Activated CD4-positive, alpha-beta T cell treated with anti-CD3 and anti-CD28 coated beads, Interleukin-2, Interleukin-6, amounts not matched to agents 100 ng/mL and 50 ng/mL, durations not matched to agents 16 hours and 8 hours (primary cell): ENCODE data around the gene CNTF.
A peak's percentile ranks its signal among the peaks of the same experiment; 100 is the strongest.

ENCODE experiments used
- DNase-seq: peaks from one replicate; pipeline ENCODE4 v3.0.0-alpha.2; 2020

The CNTF gene

DNA sequence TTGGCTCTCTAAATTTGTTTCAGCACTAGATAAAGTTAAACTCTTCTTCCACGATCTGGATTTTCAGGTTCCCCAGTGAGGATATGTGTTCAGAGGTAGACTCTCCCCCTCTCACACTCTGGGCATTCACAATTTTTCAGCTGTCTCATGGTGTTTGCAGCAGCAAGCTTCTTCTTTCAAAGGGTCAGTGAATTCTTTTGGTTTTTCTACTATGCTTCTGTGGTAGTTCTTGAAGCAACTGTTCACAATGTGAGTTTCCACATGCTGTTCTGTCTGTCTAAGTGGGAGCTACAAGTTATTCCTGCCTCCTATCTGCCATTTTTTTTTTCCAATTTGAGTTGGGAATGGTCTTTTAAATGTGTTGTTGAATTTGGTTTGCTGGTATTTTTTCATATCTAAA lies 25.4 kb downstream of the CNTF start:
- DNase-seq = no peak

- no peak for DNase-seq
These were observed 27.2 kb downstream of the CNTF start for GRCh38 chr11:58649623-58650022.

DNA sequence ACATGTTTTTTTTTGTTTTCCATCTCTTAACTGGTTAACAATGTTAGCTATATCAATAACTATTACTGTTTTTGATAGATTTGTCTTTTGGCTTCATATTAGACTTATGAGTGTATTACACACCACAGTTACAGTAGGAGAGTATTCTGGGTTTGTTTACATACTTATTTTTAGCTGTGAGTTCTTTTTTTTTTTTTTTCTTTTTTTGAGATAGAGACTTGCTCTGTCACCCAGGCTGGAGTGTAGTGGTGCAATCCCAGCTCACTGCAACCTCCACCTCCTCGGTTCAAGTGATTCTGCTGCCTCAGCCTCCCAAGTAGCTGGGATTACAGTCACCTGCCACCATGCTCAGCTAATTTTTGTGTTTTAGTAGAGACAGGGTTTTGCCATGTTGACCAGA lies 28.0 kb downstream of the CNTF start:
- no peak for DNase-seq

DNA sequence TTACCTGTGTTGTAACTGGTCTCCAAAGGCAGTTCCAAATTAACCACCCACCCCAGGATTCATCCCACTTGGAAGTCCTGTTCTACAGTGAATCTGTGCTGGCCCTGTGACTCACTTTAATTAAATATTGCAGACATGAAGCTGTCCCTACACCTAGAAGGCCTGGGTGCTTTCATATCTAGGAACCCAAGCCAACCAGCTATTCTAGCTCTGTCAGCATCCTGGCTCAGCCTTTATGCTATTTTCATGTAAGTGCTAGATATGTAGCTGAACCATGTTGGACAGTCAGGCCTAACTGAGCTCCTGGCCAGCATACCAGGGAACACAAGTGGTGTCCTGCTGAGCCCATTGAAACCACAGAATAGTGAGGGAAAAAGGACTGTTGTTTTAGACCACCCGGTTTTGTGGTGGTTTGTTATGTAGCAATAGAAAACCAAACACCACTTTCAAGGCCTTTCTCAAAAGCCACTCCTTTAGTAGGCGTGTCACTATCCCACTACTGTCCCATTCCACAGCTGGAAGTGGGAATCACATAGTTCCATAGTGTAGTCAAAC lies 30.3 kb downstream of the CNTF start:
- DNase-seq = no peak

DNA sequence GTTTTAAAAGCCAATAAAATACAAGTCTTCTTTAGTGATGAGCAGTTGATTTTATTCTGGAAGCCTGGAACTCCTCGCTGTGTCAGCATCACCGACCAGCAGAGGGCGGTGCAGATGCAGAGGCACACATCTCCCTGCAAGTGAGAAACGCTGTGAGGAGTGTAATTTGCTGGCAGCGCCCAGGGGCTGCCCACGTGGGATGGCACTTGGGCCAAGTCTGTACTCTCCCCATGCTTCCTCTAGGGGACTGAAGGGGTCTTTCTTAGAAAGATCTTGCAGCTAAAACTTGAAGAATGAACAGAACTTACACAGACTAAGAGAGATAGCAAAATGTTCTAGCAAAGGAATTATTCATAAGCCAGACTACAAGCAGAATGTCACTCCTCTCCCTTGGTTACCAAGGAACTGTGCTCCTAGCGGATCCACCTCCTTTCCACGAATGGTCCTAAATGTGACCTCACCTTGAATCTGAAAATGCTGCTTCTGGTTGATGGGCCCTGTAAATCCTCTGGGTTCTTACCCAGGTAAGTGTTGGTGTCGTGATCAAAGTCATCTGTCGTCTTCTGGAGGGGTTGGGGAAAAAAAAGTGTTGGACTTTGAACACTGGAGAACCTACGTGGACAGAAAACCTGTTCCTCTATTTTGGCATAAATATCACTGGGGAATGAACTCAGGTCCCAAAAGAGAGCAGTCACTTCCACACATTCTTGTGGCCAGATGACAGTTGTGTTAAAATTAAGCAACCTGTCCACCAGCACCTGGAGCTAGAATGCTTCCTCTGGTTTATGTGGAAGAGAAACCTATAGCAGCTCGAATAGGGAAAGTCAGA lies 31.8 kb downstream of the CNTF start:
- DNase-seq = peak; percentile 81

DNA sequence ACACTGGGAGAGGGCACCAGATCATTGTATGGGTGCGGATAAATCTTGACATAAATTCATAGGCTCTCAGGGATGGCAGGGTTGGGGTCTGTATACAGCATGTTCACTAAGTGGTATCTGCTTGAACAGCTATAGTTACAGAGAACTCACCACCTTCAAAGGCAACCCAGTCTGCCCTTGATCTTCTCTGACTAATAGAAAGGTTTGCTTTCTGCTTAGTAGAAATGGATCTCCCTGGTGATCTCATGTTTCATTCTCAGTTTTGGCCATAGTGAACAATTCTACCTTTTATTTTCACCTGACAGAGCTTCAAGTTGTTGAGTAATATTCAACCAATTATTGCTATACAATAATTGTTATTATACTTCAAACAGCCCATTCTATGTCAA lies 32.4 kb downstream of the CNTF start:
- no peak for DNase-seq

DNA sequence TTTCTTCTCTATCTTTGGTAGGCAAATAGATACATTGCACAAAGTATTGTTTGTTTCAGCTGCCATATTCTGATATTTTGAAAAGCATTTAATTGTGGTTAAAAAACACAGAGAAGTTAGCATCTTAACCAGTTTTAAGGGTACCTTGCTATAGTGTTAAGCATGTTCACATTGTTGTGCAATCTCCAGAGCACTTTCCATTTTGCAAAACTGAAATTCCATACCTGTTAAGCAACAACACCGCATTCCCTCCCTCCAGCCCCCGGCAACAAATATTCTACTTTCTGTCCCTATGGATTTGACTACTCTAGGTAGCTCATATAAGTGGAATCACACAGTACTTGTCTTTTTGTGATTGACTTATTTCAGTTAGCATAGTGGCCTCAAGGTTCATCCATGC lies 33.9 kb downstream of the CNTF start:
- DNase-seq = no peak

DNA sequence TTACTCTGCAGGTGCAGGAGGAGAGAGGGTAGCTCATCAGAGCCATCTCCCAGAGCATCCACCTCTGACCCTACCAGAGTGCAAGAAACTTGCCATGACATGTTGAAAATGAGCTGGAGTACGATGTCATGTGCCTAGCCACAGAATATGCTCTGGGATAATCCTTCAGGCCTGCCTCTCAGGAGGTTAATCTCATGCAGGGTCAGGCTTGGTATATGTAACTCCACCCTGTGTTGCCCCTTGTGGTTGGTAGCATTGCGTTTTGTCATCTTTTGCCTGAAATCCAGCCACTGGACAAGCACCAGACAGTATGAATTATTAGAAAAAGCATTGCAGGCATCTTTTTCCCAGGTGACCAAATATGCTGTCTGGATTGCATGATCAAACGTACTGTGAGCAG lies 36.2 kb downstream of the CNTF start:
- no peak for DNase-seq

- DNase-seq = no peak
These were observed 36.9 kb downstream of the CNTF start for GRCh38 chr11:58659404-58659803.

- no peak for DNase-seq
These were observed 37.6 kb downstream of the CNTF start for GRCh38 chr11:58659910-58660570.

- no peak for DNase-seq
These were observed 49.6 kb downstream of the CNTF start for GRCh38 chr11:58671983-58672633.

GRCh38 chr11:58674609-58675008 lies 52.1 kb downstream of the CNTF start:
- DNase-seq = no peak
